Keratinocyte (primary cell): ENCODE measurements around the gene CNTROB. TPM values are rescaled to one million over a fixed set of nuclear protein-coding genes. Genes with fewer than 3 reads are reported as not detected.

Experiments used
- DNase-seq: peaks from one replicate; pipeline ENCODE4 v3.0.0-alpha.2; 2011; ENCODE audit warnings: low read depth, missing footprints, low spot score
- FAIRE-seq: peaks from 2 replicates; lab custom pipeline; 2011; peaks lifted over from hg19 to GRCh38; lab: Jason Lieb, UNC
- H2AFZ ChIP-seq: 2 replicates; pipeline ENCODE4 v1.6.0; 2012; ENCODE audit warnings: low read length, control low read depth, inconsistent platforms; ENCODE audit not compliant: control insufficient read depth
- H3K27ac ChIP-seq: 2 replicates; pipeline ENCODE4 v1.5.1; 2011; ENCODE audit warnings: low read length; ENCODE audit not compliant: control insufficient read depth, insufficient read depth
- H3K27me3 ChIP-seq: 3 replicates; pipeline ENCODE4 v1.6.0; 2011; ENCODE audit warnings: low read length; ENCODE audit not compliant: control insufficient read depth, insufficient read depth; ENCODE audit errors: extremely low read depth
- H3K36me3 ChIP-seq, 2 experiments: 2 replicates in 1 of 2; 3 replicates in 1 of 2; pipeline ENCODE4 v1.5.1; 2011; ENCODE audit warnings: low read length in 2 of 2, mild to moderate bottlenecking in 1 of 2; ENCODE audit not compliant: control insufficient read depth in 2 of 2, insufficient read depth in 2 of 2; ENCODE audit errors: extremely low read depth in 1 of 2
- H3K4me1 ChIP-seq: 3 replicates; pipeline ENCODE4 v1.5.1; 2011; ENCODE audit warnings: low read length; ENCODE audit not compliant: control insufficient read depth, insufficient read depth; ENCODE audit errors: extremely low read depth
- H3K4me2 ChIP-seq: 3 replicates; pipeline ENCODE4 v1.6.0; 2011; ENCODE audit warnings: low read depth, low read length; ENCODE audit not compliant: control insufficient read depth, insufficient read depth; ENCODE audit errors: extremely low read depth
- H3K4me3 ChIP-seq, 3 experiments: fragments of 200-600 bp in 1 of 3; sonication (generic) in 1 of 3; 2 replicates in 2 of 3; 3 replicates in 1 of 3; pipeline ENCODE4 v1.5.1; 2011 to 2016; ENCODE audit warnings: low read length in 3 of 3, mild to moderate bottlenecking in 3 of 3, control low read depth in 2 of 3, inconsistent platforms in 1 of 3, low read depth in 1 of 3, mixed read lengths in 1 of 3, mixed run types in 1 of 3, moderate library complexity in 1 of 3; ENCODE audit not compliant: control insufficient read depth in 2 of 3, insufficient read depth in 2 of 3; ENCODE audit errors: extremely low read depth in 1 of 3
- H3K79me2 ChIP-seq: 2 replicates; pipeline ENCODE4 v1.6.0; 2012; ENCODE audit warnings: low read length; ENCODE audit not compliant: control insufficient read depth, insufficient read depth
- H3K9ac ChIP-seq: 3 replicates; pipeline ENCODE4 v1.6.0; 2011; ENCODE audit warnings: low read length; ENCODE audit not compliant: control insufficient read depth, insufficient read depth; ENCODE audit errors: extremely low read depth
- H3K9me1 ChIP-seq: 3 replicates; pipeline ENCODE4 v1.6.0; 2011; ENCODE audit warnings: low read length; ENCODE audit not compliant: control insufficient read depth, insufficient read depth; ENCODE audit errors: extremely low read depth
- H3K9me3 ChIP-seq: 2 replicates; pipeline ENCODE4 v1.5.1; 2012; ENCODE audit warnings: low read depth, low read length; ENCODE audit not compliant: control insufficient read depth
- H4K20me1 ChIP-seq: 3 replicates; pipeline ENCODE4 v1.6.0; 2011; ENCODE audit warnings: low read length; ENCODE audit not compliant: control insufficient read depth, insufficient read depth; ENCODE audit errors: extremely low read depth
- EZH2 ChIP-seq: IDR thresholded peaks from one replicate; pipeline ENCODE4 v1.6.1; 2012; ENCODE audit warnings: inconsistent platforms, mild to moderate bottlenecking, low read length, moderate library complexity
- dilution Hi-C: fragments of 300-500 bp; cut with MboI; formaldehyde crosslinking; loops from one replicate; pipeline ENCODE4 v1.7.0; 2020; ENCODE audit warnings: low sequenced_read_pairs; ENCODE audit not compliant: extremely low pct_ligation_motif_present
- polyA plus RNA-seq, 5 experiments: library from polyadenylated mRNA; depleted of rRNA in 3 of 5; stranded (reverse) in 3 of 5; stranded (forward) in 1 of 5; unstranded in 1 of 5; fragments of >200 nt; gene quantifications; 1 replicate in 1 of 5; 2 replicates in 3 of 5; 3 replicates in 1 of 5; pipeline versions ENCODE4 v1.2.1 to v1.2.3, GENCODE V29; 2011 to 2012; ENCODE audit warnings: missing spikeins in 2 of 5, low read depth in 1 of 5, low replicate concordance in 1 of 5
- TF ChIP-seq, protein P1 (sequence below), 3 experiments: IDR thresholded peaks in 1 of 3; conservative IDR thresholded peaks in 1 of 3; optimal IDR thresholded peaks in 1 of 3; 2 replicates in 2 of 3; 3 replicates in 1 of 3; pipeline versions ENCODE3 to v1.5.1; 2011; ENCODE audit warnings: low read length in 3 of 3, mild to moderate bottlenecking in 3 of 3, moderate library complexity in 2 of 3, control low read depth in 1 of 3, inconsistent platforms in 1 of 3; ENCODE audit not compliant: insufficient read depth in 2 of 3; ENCODE audit errors: extremely low read depth in 1 of 3

CNTROB gene
- polyA plus RNA-seq, 1 donor (not counting 4 experiments of a cell fraction or from before 2014, with no cell fraction given), result 17.4 TPM

DNA sequence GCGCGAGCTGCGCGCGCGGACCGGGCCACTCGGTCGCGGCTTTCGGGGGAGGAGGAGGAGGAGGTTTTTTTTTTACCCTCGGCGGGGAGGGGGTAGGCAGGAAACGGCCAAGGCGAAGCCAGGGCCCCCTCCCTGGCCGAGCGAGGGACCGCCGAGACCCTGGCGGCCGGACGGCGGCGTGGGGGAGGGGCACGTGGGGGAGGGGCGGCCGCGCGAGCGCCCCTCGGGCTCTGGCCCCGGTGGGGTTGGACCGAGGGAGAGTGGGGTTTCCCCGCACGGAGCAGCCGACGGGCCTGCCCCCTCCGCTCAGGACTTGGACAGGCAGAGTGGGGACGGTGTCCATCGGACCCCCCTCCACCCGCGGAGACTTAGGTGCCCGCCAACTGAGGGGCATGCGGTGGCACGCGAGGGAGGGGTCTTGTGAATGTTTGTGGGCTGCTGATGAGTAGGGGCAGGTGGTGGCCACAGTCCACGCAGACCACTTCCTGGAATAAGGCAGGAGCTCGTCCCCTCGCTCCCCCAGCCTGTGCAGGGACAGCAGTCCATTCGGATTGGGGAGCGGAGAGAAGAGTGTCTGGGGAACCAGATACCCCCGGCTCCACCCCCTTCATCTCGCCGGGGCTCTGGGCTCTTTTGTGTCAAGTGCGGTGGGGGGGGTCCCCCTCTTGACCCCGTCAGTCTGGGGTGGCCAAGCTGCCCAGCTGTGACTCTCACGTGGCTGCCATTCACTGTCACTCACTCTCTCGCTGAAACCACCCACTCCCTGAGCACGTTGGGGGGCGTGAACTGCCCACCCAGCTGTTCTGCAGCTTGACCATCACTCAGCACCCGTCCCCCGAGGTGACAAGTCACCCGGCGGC lies 46.4 kb upstream of the CNTROB start:
- Histone ChIP-seq H2AFZ (no peak overlapping the region), H3K4me2 (peak overlapping the region; percentile 88), H3K9ac (peak overlapping the region; percentile 86), H3K4me1 (peaks cover 48% of the 10 kb centered on the region), H3K9me3 (no peaks in the 10 kb centered on the region), H3K27me3 (no peaks in the 10 kb centered on the region), H3K79me2 (peaks cover 18% of the 10 kb centered on the region), H3K27ac (peak overlapping the region; percentile 89), H3K4me3 (peak overlapping the region; percentile 61 to 86 (median 76)), H3K36me3 (peaks cover 5 to 19% of the 10 kb centered on the region in 2 experiments), H4K20me1 (no peaks in the 10 kb centered on the region), H3K9me1 (no peaks in the 10 kb centered on the region)
- no peak for FAIRE-seq
- dilution Hi-C loops, result no loop called here
- TF ChIP-seq EZH2, result no peak
- TF ChIP-seq, protein P1, sequence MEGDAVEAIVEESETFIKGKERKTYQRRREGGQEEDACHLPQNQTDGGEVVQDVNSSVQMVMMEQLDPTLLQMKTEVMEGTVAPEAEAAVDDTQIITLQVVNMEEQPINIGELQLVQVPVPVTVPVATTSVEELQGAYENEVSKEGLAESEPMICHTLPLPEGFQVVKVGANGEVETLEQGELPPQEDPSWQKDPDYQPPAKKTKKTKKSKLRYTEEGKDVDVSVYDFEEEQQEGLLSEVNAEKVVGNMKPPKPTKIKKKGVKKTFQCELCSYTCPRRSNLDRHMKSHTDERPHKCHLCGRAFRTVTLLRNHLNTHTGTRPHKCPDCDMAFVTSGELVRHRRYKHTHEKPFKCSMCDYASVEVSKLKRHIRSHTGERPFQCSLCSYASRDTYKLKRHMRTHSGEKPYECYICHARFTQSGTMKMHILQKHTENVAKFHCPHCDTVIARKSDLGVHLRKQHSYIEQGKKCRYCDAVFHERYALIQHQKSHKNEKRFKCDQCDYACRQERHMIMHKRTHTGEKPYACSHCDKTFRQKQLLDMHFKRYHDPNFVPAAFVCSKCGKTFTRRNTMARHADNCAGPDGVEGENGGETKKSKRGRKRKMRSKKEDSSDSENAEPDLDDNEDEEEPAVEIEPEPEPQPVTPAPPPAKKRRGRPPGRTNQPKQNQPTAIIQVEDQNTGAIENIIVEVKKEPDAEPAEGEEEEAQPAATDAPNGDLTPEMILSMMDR (optimal IDR thresholded peaks at IDR 0.05 in 1 of 3, IDR thresholded peaks at IDR 0.05 in 1 of 3, conservative IDR thresholded peaks at IDR 0.05 in 1 of 3; ENCODE audit: extremely low read depth in 1 of 3, insufficient read depth in 2 of 3, low read length in 3 of 3), result peak in 1 of 3 experiments; percentile 18
- DNase-seq, result no peak

DNA sequence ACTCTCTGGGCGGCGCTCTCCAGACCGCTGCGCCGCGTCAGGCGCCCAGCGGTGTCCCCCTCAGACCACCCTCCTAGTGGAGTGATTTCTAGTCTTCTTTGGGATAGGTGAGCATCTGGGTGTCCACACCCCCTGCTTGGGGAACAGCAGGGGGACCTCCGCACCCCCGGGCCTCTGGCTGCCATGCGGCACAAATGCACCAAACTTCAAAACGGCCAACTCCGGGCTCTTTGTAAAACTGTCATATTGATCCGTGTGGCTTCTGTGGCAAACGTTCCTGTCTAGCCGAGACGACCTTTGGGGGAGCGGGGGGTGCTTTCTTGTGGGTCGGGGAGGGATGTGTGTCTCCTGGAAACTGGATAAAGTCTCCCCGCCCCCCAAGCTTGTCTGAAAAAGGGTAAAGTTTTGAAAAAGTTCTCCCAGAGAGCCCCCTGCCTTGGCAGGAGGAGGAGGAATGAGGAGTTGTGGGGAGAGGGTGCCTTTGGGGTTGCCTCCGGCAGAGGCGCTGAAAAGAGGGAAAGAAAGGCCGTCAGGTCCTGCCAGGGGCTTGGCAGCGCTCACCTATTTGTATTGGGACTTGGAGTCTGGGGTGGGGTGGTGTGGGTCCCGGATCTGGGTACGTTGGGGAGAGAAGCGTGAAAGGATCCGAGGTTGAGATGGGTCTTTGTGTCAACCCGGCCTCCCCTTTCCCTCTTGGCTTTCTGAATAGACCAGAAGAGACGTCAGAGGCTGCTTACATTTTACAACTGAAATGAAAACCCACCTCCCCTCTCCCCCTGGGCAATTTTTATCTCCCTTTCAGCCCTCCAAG lies 45.6 kb upstream of the CNTROB start:
- FAIRE-seq, result no peak
- no peak for DNase-seq
- Histone ChIP-seq H3K4me2 (peak overlapping the region; percentile 88), H3K4me1 (peaks cover 46% of the 10 kb centered on the region), H3K36me3 (peaks cover 11 to 19% of the 10 kb centered on the region in 2 experiments), H3K79me2 (peaks cover 18% of the 10 kb centered on the region), H4K20me1 (no peaks in the 10 kb centered on the region), H2AFZ (peak overlapping the region; percentile 17), H3K9me1 (no peaks in the 10 kb centered on the region), H3K27me3 (no peaks in the 10 kb centered on the region), H3K4me3 (peak overlapping the region; percentile 61 to 86 (median 76)), H3K27ac (peak overlapping the region; percentile 89), H3K9ac (peak overlapping the region; percentile 86), H3K9me3 (no peaks in the 10 kb centered on the region)
- TF ChIP-seq, protein P1 (optimal IDR thresholded peaks at IDR 0.05 in 1 of 3, IDR thresholded peaks at IDR 0.05 in 1 of 3, conservative IDR thresholded peaks at IDR 0.05 in 1 of 3; ENCODE audit: extremely low read depth in 1 of 3, insufficient read depth in 2 of 3, low read length in 3 of 3), result peak in 1 of 3 experiments; percentile 11
- no peak for TF ChIP-seq EZH2
- dilution Hi-C loops, result no loop called here
